Smooth muscle cell (in vitro differentiated cells): ENCODE data around the gene NARF. TPM values are rescaled to one million over a fixed set of nuclear protein-coding genes. Genes with fewer than 3 reads are reported as not detected.
"Not testable (repeated sequence)": the region's sequence is repeated elsewhere in the genome, so short reads cannot be mapped to it uniquely, and the experiment has no call there.

ENCODE experiments used
- DNase-seq: peaks from one replicate; lab custom pipeline; 2025; ENCODE audit not compliant: unreplicated experiment; lab: John Stamatoyannopoulos, UW
- H2AFZ ChIP-seq: fragments of 200-600 bp; sonication (generic); 2 replicates; pipeline ENCODE4 v1.6.0; 2016; ENCODE audit warnings: antibody characterized with exemption, low read depth, mild to moderate bottlenecking
- H3F3A ChIP-seq: fragments of 200-600 bp; sonication (generic); 2 replicates; pipeline ENCODE4 v1.6.0; 2017; ENCODE audit warnings: antibody characterized with exemption, low read depth
- H3K27ac ChIP-seq: fragments of 200-600 bp; sonication (generic); 2 replicates; pipeline ENCODE4 v1.5.1; 2016; ENCODE audit warnings: low read depth, mild to moderate bottlenecking
- H3K27me3 ChIP-seq: fragments of 200-600 bp; sonication (generic); 2 replicates; pipeline ENCODE4 v1.6.1; 2016; ENCODE audit warnings: low read depth, mild to moderate bottlenecking
- H3K36me3 ChIP-seq: fragments of 200-600 bp; sonication (generic); 2 replicates; pipeline ENCODE4 v1.5.1; 2016; ENCODE audit warnings: low read depth
- H3K4me1 ChIP-seq: fragments of 200-600 bp; sonication (generic); 2 replicates; pipeline ENCODE4 v1.5.1; 2016; ENCODE audit warnings: low read depth
- H3K4me2 ChIP-seq: fragments of 200-600 bp; sonication (generic); 2 replicates; pipeline ENCODE4 v1.6.0; 2016; ENCODE audit warnings: mild to moderate bottlenecking
- H3K4me3 ChIP-seq: fragments of 200-600 bp; sonication (generic); 2 replicates; pipeline ENCODE4 v1.5.1; 2016; ENCODE audit warnings: mild to moderate bottlenecking
- H3K79me2 ChIP-seq: fragments of 200-600 bp; sonication (generic); 2 replicates; pipeline ENCODE4 v1.6.0; 2016; ENCODE audit warnings: low read depth, mild to moderate bottlenecking
- H3K9ac ChIP-seq: fragments of 200-600 bp; sonication (generic); 2 replicates; pipeline ENCODE4 v1.6.0; 2016; ENCODE audit warnings: low read depth
- H3K9me3 ChIP-seq: fragments of 200-600 bp; sonication (generic); replicated peaks from 2 replicates; pipeline ENCODE4 v1.5.1; 2016; ENCODE audit warnings: low read depth
- H4K20me1 ChIP-seq: fragments of 200-600 bp; sonication (generic); 2 replicates; pipeline ENCODE4 v1.6.0; 2016; ENCODE audit warnings: low read depth
- CTCF ChIP-seq: fragments of 200-600 bp; sonication (generic); IDR thresholded peaks from 2 replicates; pipeline ENCODE4 v1.5.1; 2017; ENCODE audit warnings: borderline replicate concordance, mild to moderate bottlenecking, antibody characterized with exemption; ENCODE audit not compliant: insufficient read depth, poor library complexity, severe bottlenecking
- WGBS: methylation state at CpG from one replicate; pipeline ENCODE4 v1.1.7; 2016; ENCODE audit warnings: low lambda C conversion rate; 5-methylcytosine and 5-hydroxymethylcytosine counted together
- polyA plus RNA-seq: library from polyadenylated mRNA; unstranded; fragments of >200 nt; fragmentation: Nextera tagmentation; extraction: Ambion mirVana; gene quantifications from 2 replicates; pipeline ENCODE4 v1.2.1, GENCODE V29; 2016
- total RNA-seq: library from RNA; depleted of rRNA; stranded (reverse); fragments of >200 nt; gene quantifications from 2 replicates; pipeline ENCODE4 v1.2.3, GENCODE V29; 2014

Gene NARF
- total and polyA plus RNA-seq, 2 experiments from 2014 or later = 52.0 to 178 TPM

DNA sequence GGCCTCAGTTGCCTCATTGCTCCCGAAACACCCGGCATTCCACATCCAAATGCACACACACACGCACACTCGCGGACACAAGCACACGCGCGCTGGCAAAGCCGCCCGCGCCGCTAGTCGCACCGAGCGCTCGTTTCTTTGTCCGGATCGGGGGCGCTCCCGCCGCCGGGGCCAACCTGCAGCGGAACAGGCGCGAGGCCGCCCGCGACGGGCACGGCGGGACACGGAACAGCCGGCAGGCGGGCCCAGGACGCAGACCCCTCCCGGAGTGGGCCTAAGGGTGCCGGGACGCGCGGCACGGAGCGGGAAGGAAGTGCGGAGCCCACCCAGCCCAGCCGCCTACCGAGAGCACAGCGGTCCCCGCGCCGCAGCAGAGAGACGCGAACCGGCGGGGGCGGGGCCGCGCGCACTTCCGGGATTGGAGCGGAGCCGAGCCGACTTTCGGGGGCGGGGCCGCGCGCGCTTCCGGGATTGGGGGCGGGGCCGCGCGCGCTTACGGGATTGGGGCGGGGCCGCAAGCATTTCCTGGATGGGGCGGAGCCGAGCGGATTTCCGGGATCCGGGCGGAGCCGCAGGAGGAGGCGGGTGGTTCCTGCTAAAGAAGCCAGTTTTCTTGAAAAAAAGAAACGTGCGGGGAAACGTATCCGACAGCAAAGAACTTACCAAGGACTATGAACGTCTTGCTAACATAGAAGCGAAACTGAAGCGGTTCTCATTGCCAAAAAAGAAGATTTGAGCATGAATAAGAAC is 8.0 kb upstream of the NARF start, which contains the start of gene CYBC1:
CYBC1 (minus strand) TSS at position 396 of the 750 bp plus-strand sequence. CDS start 1,498 bp downstream, outside the sequence.
- Histone ChIP-seq H3K79me2 (peaks cover 17% of the 10 kb centered on the region), H2AFZ (peak within 1 kb of the TSS; percentile 91), H3F3A (no peaks in the 10 kb centered on the region), H3K27me3 (no peaks in the 10 kb centered on the region), H4K20me1 (no peaks in the 10 kb centered on the region), H3K4me1 (peaks cover 15% of the 10 kb centered on the region), H3K4me3 (peak within 1 kb of the TSS; percentile 97), H3K36me3 (no peaks in the 10 kb centered on the region), H3K9ac (peak within 1 kb of the TSS; percentile 76), H3K27ac (peak within 1 kb of the TSS; percentile 77), H3K4me2 (peak within 1 kb of the TSS; percentile 90), H3K9me3 (no peaks in the 10 kb centered on the region)
- TF ChIP-seq CTCF = no peak
- 2% methylated on average over 76 of the region's 91 CpGs for WGBS
- DNase-seq = peak; percentile 82

- Histone ChIP-seq H3K4me2 (no peak overlapping the region), H3K79me2 (peaks cover 17% of the 10 kb centered on the region), H3K4me1 (peaks cover 15% of the 10 kb centered on the region), H3K9me3 (no peaks in the 10 kb centered on the region), H3K4me3 (no peak overlapping the region), H2AFZ (no peak overlapping the region), H3F3A (no peaks in the 10 kb centered on the region), H3K27ac (no peak overlapping the region), H4K20me1 (no peaks in the 10 kb centered on the region), H3K36me3 (no peaks in the 10 kb centered on the region), H3K9ac (no peak overlapping the region), H3K27me3 (no peaks in the 10 kb centered on the region)
- DNase-seq = no peak
- TF ChIP-seq CTCF = no peak
- 97% methylated on average over 3 of the region's 3 CpGs for WGBS
These were observed 6.4 kb upstream of the NARF start for GRCh38 chr17:82452162-82452561.

DNA sequence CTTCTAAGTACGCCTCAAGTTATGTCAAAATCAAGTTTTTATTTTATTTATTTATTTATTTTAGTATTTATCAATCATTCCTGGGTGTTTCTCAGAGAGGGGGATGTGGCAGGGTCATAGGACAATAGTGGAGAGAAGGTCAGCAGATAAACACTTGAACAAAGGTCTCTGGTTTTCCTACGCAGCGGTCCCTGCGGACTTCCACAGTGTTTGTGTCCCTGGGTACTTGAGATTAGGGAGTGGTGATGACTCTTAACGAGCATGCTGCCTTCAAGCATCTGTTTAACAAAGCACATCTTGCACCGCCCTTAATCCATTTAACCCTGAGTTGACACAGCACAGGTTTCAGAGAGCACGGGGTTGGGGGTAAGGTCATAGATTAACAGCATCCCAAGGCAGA is 5.4 kb upstream of the NARF start:
- not testable (repeated sequence) for H3K4me3 ChIP-seq, DNase-seq, H3K36me3 ChIP-seq, H3K9ac ChIP-seq, H4K20me1 ChIP-seq, H3F3A ChIP-seq, H2AFZ ChIP-seq, H3K27me3 ChIP-seq, H3K9me3 ChIP-seq, H3K27ac ChIP-seq, H3K4me2 ChIP-seq
- Histone ChIP-seq H3K4me1 (peaks cover 20% of the 10 kb centered on the region), H3K79me2 (peaks cover 17% of the 10 kb centered on the region)
- WGBS = 89% methylated on average over 7 of the region's 7 CpGs

GRCh38 chr17:82453706-82454105 is 4.8 kb upstream of the NARF start:
- not testable (repeated sequence) for H3K27ac ChIP-seq, H3K36me3 ChIP-seq, H3K9me3 ChIP-seq, H3F3A ChIP-seq, H3K4me3 ChIP-seq, DNase-seq, H3K4me2 ChIP-seq, H4K20me1 ChIP-seq, H3K27me3 ChIP-seq, H2AFZ ChIP-seq, H3K9ac ChIP-seq
- 97% methylated on average over 21 of the region's 21 CpGs for WGBS
- H3K4me1 ChIP-seq = peaks cover 20% of the 10 kb centered on the region
- H3K79me2 ChIP-seq = peaks cover 17% of the 10 kb centered on the region
